ENCODE measurements around the gene PACSIN1. TPM values are rescaled to one million over a fixed set of nuclear protein-coding genes. Genes with fewer than 3 reads are reported as not detected.

Gene PACSIN1
- total and polyA plus RNA-seq, 2 of the 4 experiments (the other 2 are of a cell fraction) = 0.02 TPM; not detected in 1

GRCh38 chr6:34523441-34524206 lies 57.7 kb downstream of the PACSIN1 start:
- dilution Hi-C loops (cut with HindIII; ENCODE audit: low sequenced_read_pairs, unreplicated experiment) = no loop called here
- BruUV-seq (replicated peaks) = no TSS peak

More at GRCh38 chr6:34523441-34524206, 57.7 kb downstream of the PACSIN1 start:
- H3K79me1 ChIP-seq (ENCODE audit: low read depth in 1 of 2, low read length in 2 of 2) = no peaks in the 10 kb centered on the region
- H3K27me3 ChIP-seq (ENCODE audit: control insufficient read depth, insufficient read depth, low read length) = peaks cover 13% of the 10 kb centered on the region
- TF ChIP-seq MAFK (IDR thresholded peaks at IDR 0.05; ENCODE audit: low read depth, low read length) (no peak), FOS (IDR thresholded peaks at IDR 0.05; ENCODE audit: low read depth, low read length) (no peak), SMC3 (IDR thresholded peaks at IDR 0.05; ENCODE audit: low read depth, low read length) (no peak), RFX5 (IDR thresholded peaks at IDR 0.05; ENCODE audit: low read depth, low read length) (no peak), CEBPB (IDR thresholded peaks at IDR 0.05; ENCODE audit: low read depth, low read length) (no peak), RAD21 (IDR thresholded peaks at IDR 0.05; ENCODE audit: low read length) (no peak), BHLHE40 (IDR thresholded peaks at IDR 0.05; ENCODE audit: low read depth, low read length) (no peak), NFE2L2 (IDR thresholded peaks at IDR 0.05; ENCODE audit: low read depth, low read length) (no peak), MAZ (IDR thresholded peaks at IDR 0.05; ENCODE audit: borderline replicate concordance, low read depth, low read length) (no peak), MXI1 (IDR thresholded peaks at IDR 0.05; ENCODE audit: borderline replicate concordance, low read depth, low read length) (no peak), RCOR1 (IDR thresholded peaks at IDR 0.05; ENCODE audit: insufficient replicate concordance, low read length) (no peak), POLR2A (IDR thresholded peaks at IDR 0.05; ENCODE audit: low read depth, low read length) (no peak)
- TF ChIP-seq, protein P1, sequence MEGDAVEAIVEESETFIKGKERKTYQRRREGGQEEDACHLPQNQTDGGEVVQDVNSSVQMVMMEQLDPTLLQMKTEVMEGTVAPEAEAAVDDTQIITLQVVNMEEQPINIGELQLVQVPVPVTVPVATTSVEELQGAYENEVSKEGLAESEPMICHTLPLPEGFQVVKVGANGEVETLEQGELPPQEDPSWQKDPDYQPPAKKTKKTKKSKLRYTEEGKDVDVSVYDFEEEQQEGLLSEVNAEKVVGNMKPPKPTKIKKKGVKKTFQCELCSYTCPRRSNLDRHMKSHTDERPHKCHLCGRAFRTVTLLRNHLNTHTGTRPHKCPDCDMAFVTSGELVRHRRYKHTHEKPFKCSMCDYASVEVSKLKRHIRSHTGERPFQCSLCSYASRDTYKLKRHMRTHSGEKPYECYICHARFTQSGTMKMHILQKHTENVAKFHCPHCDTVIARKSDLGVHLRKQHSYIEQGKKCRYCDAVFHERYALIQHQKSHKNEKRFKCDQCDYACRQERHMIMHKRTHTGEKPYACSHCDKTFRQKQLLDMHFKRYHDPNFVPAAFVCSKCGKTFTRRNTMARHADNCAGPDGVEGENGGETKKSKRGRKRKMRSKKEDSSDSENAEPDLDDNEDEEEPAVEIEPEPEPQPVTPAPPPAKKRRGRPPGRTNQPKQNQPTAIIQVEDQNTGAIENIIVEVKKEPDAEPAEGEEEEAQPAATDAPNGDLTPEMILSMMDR (conservative IDR thresholded peaks at IDR 0.05; ENCODE audit: low read depth, low read length) = no peak
- TF ChIP-seq, protein P2, sequence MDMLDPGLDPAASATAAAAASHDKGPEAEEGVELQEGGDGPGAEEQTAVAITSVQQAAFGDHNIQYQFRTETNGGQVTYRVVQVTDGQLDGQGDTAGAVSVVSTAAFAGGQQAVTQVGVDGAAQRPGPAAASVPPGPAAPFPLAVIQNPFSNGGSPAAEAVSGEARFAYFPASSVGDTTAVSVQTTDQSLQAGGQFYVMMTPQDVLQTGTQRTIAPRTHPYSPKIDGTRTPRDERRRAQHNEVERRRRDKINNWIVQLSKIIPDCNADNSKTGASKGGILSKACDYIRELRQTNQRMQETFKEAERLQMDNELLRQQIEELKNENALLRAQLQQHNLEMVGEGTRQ (IDR thresholded peaks at IDR 0.05; ENCODE audit: low read depth, low read length) = no peak
- TF ChIP-seq, protein P3, sequence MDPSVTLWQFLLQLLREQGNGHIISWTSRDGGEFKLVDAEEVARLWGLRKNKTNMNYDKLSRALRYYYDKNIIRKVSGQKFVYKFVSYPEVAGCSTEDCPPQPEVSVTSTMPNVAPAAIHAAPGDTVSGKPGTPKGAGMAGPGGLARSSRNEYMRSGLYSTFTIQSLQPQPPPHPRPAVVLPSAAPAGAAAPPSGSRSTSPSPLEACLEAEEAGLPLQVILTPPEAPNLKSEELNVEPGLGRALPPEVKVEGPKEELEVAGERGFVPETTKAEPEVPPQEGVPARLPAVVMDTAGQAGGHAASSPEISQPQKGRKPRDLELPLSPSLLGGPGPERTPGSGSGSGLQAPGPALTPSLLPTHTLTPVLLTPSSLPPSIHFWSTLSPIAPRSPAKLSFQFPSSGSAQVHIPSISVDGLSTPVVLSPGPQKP (IDR thresholded peaks at IDR 0.05; ENCODE audit: borderline replicate concordance, low read depth, low read length) = no peak
- no peak overlapping the region for H4K5ac ChIP-seq (ENCODE audit: low read depth, low read length)
- H3K36me3 ChIP-seq (ENCODE audit: control insufficient read depth, insufficient read depth, low read length) = no peaks in the 10 kb centered on the region
- no peak overlapping the region for H3K18ac ChIP-seq (ENCODE audit: low read depth, low read length)
- in situ Hi-C loops (cut with MboI; ENCODE audit: low sequenced_read_pairs) (no loop called here), intact Hi-C loops (cut with micrococcal nuclease) (no loop called here)
- CTCF ChIA-PET = no interaction called here
- POLR2A ChIA-PET (ENCODE audit: unreplicated experiment) = no interaction called here
- peaks cover 4% of the 10 kb centered on the region for H3K4me1 ChIP-seq (ENCODE audit: control insufficient read depth, insufficient read depth, low read length)
- no peak overlapping the region for H2BK15ac ChIP-seq (ENCODE audit: low read depth, low read length)
- H3K4ac ChIP-seq (ENCODE audit: low read depth, low read length) = no peak overlapping the region
- no peaks in the 10 kb centered on the region for H4K20me1 ChIP-seq (ENCODE audit: insufficient read depth, low read length)
- no peak overlapping the region for H2AFZ ChIP-seq (replicated peaks; ENCODE audit: low read length, poor library complexity)
- DNase-seq (no peak), ATAC-seq (ENCODE audit: low read depth) (no peak)
- no peak overlapping the region for H3K23ac ChIP-seq (ENCODE audit: low read depth, low read length)
- H3K9ac ChIP-seq (ENCODE audit: low read depth, low read length) = no peak overlapping the region
- H3K14ac ChIP-seq (replicated peaks; ENCODE audit: low read depth, low read length) = no peak overlapping the region
- H3K4me2 ChIP-seq (ENCODE audit: low read depth, low read length) = no peak overlapping the region
- no peak overlapping the region for H2BK20ac ChIP-seq (ENCODE audit: low read depth, low read length)
- H4K91ac ChIP-seq (ENCODE audit: insufficient read depth, low read depth, low read length) = no peak overlapping the region
- no peak overlapping the region for H3K56ac ChIP-seq (ENCODE audit: extremely low read depth, insufficient read depth, low read length)
- WGBS, 2 experiments (ENCODE audit: extremely low coverage in 2 of 2, insufficient read length in 1 of 2) = no CpG with 5 or more reads among the region's 8 CpGs
- no peak overlapping the region for H2AK9ac ChIP-seq (replicated peaks; ENCODE audit: low read depth, low read length, poor library complexity)
- H2BK5ac ChIP-seq (ENCODE audit: low read depth, low read length, poor library complexity, severe bottlenecking) = no peak overlapping the region
- H3K9me1 ChIP-seq (ENCODE audit: insufficient read depth, low read length) = peaks cover 3% of the 10 kb centered on the region; the same call in 1 of the 2 replicates
- no peak overlapping the region for H3K27ac ChIP-seq (ENCODE audit: insufficient read depth, low read length)
- no peaks in the 10 kb centered on the region for H3K9me3 ChIP-seq (ENCODE audit: control insufficient read depth, insufficient read depth, low read length)
- H4K8ac ChIP-seq (ENCODE audit: low read depth in 2 of 2, low read length in 2 of 2) = no peak overlapping the region
- no peak overlapping the region for H2BK120ac ChIP-seq (ENCODE audit: low read depth, low read length)
- H2AK5ac ChIP-seq (ENCODE audit: low read depth, low read length) = no peak overlapping the region
- no peak overlapping the region for H3K4me3 ChIP-seq (ENCODE audit: insufficient read depth, low read depth, low read length)
